ACHN (cell line): ENCODE measurements around the gene LDB3.

Source experiments
- DNase-seq: peaks from one replicate; pipeline ENCODE4 v3.0.0-alpha.2; 2015
- in situ Hi-C: cut with HindIII; loops from 2 replicates; pipeline ENCODE4 v1.10.0; 2017; ENCODE audit warnings: low sequenced_read_pairs, low pct_ligation_motif_present, low pct_unique_long_range_greater_than_20kb

LDB3 gene

DNA sequence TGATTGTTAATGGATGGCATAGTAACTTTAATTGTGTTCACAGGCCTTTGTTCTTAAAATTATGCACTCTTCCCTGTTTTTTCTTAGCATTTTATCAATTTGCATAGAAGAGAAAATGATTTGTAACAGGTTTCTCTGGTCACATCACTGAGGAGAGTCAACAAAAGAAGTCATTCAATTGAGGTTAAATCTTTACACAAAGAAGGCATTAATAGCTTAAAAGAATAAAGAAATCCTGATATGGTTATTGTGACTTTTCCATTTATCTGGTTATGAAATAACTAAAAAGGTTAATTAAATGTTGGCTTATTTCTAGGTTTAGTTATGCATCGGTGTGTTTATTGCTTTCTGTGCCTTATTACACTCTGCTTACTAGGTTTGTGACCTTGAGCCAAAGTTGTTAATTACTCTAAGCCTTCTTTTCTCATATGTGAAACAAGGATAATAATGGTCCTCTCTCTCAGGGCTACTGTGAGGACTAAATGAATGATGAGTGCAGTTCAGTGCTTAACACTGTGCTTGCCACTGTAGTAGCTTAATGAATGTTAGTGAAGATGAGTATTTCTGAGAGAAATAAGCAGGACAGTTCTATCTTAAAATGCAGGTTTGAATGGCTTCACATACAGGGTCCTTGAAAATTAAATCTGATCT is 100.2 kb downstream of the LDB3 start:
- no peak for DNase-seq
- in situ Hi-C loops = no loop called here

DNA sequence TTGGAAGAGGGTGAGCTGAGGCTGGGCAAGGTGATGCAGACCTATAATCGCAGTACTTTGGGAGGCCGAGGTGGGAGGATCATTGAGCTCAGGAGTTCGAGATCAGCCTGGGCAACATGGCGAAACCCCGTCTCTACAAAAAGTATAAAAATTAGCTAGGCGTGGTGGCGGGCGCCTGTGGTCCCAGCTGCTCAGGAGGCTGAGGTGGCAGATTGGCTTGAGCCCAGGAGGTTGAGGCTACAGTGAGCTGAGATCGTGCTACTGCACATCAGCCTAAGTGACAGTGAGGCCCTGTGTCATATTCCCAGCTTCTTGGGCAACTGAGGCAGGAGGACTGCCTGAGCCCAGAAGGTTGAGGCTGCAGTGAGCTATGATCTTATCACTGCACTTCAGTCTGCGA is 101.7 kb downstream of the LDB3 start:
- DNase-seq = no peak
- in situ Hi-C loops = no loop called here

DNA sequence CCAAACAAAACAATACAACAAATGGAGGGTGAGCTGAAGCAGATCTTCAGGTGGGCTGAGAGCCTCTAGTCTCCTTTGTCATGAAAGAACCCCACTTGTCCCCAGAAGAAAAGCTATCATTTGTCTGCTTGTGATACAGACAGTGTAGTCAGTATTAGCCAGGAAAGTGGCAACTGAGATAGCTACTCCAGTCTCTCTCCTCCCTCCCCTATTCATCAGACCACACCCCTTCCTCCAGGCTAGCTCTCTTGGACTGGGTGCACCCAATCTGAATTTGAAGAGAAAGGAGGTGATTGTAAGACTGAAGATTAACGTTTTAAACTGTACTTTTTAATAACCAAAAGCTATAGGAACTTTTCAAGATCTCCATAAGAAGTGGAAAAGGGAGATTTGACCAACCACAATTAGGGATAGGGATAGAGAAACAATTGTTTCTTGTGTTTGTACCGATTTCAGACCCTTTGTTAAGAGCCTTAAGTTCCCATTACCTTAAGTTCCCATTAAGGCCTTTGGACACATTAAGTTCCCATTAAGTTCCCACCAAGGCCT is 102.2 kb downstream of the LDB3 start:
- in situ Hi-C loops = no loop called here
- DNase-seq = no peak

GRCh38 chr10:86773498-86773897 is 105.2 kb downstream of the LDB3 start:
- in situ Hi-C loops = no loop called here
- DNase-seq = no peak

GRCh38 chr10:86775056-86775869 is 107.0 kb downstream of the LDB3 start:
- peak; percentile 19 for DNase-seq
- in situ Hi-C loops = no loop called here

DNA sequence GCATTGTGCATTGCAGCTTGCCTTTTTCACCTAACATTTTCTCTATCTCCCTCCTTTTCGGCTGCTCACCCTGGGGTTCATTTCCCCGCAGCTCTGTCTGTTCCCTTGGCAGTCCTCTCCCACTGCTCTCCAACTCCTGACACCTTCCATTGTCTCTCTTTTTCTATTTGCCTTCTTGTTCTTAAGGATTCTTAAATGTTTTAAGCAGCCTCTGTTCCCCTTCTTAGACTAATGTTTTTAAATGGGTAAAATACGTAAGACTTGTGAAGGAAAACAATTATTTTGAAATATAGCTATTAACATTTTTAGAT is 107.5 kb downstream of the LDB3 start:
- DNase-seq = no peak
- in situ Hi-C loops = no loop called here

DNA sequence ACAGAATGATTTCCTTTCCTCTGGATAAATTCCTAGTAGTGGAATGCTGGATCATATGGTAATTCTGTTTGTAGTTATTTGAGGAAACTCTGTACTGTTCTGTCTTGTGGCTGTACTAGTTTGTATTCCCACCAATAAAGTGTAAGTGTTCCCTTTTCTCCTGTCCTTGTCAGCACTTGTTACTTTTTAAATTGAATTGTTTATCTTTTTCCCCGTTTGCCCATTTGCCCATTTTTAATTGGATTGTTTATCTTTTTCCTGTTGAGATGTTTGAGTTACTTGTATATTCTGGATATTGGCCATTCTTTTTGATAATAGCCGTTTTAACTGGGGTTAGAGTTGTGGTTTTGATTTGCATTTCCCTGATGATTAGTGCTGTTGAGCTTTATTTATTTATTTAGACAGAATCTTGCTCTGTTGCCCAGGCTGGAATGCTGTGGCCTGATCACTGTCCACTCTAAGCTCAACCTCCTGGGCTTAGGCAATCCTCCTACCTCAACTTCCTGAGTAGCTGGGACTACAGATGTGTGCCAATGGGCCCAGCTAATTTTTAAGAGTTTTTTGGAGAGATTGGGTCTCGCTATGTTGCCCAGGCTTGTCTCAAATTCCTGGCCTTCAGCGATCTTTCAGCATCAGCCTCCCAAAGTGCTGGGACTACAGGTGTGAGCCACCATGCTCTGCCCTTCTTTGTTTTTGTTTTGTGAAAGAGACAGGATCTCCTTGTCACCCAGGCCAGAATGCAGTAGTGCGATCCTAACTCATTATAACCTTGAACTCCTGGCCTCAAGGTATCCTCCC is 111.1 kb downstream of the LDB3 start:
- DNase-seq = no peak
- in situ Hi-C loops = no loop called here

DNA sequence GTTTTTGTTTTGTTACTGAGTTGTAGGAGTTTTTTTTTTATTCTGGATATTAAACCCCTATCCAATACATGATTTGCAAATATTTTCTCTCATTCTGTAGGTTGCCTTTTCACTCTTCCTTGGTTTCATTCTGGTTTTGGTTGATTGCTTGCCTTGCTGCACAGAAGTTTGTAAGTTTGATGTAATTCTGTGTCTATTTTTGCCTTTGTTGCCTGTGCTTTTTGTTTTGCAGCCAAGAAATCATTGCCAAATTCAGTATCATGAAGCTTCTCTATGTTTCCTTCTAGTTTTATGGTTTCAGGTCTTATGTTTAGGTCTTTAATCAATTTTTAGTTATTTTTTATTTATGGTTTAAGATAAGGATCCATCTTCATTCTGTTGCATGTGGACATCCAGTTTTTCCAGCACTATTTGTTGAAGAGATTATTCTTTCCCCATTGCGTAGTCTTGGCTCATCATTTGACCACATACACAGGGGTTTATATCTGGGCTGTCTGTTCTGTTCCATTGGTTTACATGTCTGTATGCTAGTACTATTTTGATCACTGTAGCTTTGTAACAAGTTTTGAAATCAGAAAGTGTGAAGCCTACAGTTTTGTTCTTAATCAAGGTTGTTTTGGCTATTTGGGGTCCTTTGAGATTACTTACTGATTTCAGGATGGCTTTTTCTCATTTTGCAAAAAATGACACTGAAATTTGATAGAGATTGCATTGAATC is 114.5 kb downstream of the LDB3 start:
- no peak for DNase-seq
- in situ Hi-C loops = no loop called here

GRCh38 chr10:86785037-86785436 is 116.7 kb downstream of the LDB3 start:
- no peak for DNase-seq
- in situ Hi-C loops = no loop called here
